NCI-H526 treated with DMSO at 0.1 percent for 48 hours (cell line): ENCODE data around the gene C19orf44.
"Not testable (repeated sequence)": the region's sequence is repeated elsewhere in the genome, so short reads cannot be mapped to it uniquely, and the experiment has no call there.

Experiments
- DNase-seq: peaks from one replicate; lab custom pipeline; 2025; lab: John Stamatoyannopoulos, UW

Gene C19orf44

GRCh38 chr19:16467581-16467980, 28.6 kb upstream of the C19orf44 start:
- no peak for DNase-seq

GRCh38 chr19:16470541-16470910, 25.7 kb upstream of the C19orf44 start:
- DNase-seq: no peak

- DNase-seq: no peak
These were observed 25.0 kb upstream of the C19orf44 start for GRCh38 chr19:16470911-16471811.

GRCh38 chr19:16472559-16472899, 23.7 kb upstream of the C19orf44 start:
- DNase-seq: not testable (repeated sequence)

GRCh38 chr19:16472992-16473391, 23.2 kb upstream of the C19orf44 start:
- DNase-seq: no peak

- DNase-seq: no peak
These were observed 22.3 kb upstream of the C19orf44 start for GRCh38 chr19:16473875-16474392.

GRCh38 chr19:16476401-16476800, 19.8 kb upstream of the C19orf44 start:
- no peak for DNase-seq

GRCh38 chr19:16477311-16477710, 18.9 kb upstream of the C19orf44 start:
- DNase-seq: no peak

- DNase-seq: no peak
These were observed 13.4 kb upstream of the C19orf44 start for GRCh38 chr19:16482745-16483144.

- DNase-seq: peak; percentile 83
These were observed 9.7 kb upstream of the C19orf44 start for GRCh38 chr19:16486476-16486875.

- no peak for DNase-seq
These were observed 404 bp downstream of the C19orf44 start for GRCh38 chr19:16496613-16496983.

- DNase-seq: no peak
These were observed 848 bp downstream of the C19orf44 start for GRCh38 chr19:16497042-16497441.

GRCh38 chr19:16497837-16498236, 1.6 kb downstream of the C19orf44 start:
- DNase-seq: no peak

- DNase-seq: no peak
These were observed 8.1 kb downstream of the C19orf44 start for GRCh38 chr19:16504271-16504670.

GRCh38 chr19:16506161-16506560, 10.0 kb downstream of the C19orf44 start:
- not testable (repeated sequence) for DNase-seq

- no peak for DNase-seq
These were observed 10.8 kb downstream of the C19orf44 start for GRCh38 chr19:16506961-16507360.

GRCh38 chr19:16508546-16508945, 12.4 kb downstream of the C19orf44 start:
- DNase-seq: no peak

- DNase-seq: no peak
These were observed 13.2 kb downstream of the C19orf44 start for GRCh38 chr19:16509141-16510061.

- not testable (repeated sequence) for DNase-seq
These were observed 16.4 kb downstream of the C19orf44 start for GRCh38 chr19:16512611-16513010.

- DNase-seq: no peak
These were observed 18.3 kb downstream of the C19orf44 start for GRCh38 chr19:16514383-16515019.

GRCh38 chr19:16516381-16516780, 20.2 kb downstream of the C19orf44 start:
- no peak for DNase-seq

- no peak for DNase-seq
These were observed 20.9 kb downstream of the C19orf44 start for GRCh38 chr19:16516923-16517610.
